Psoas muscle (tissue), 8 donors: ENCODE data around the gene TOLLIP. TPM values are rescaled to one million over a fixed set of nuclear protein-coding genes. Genes with fewer than 3 reads are reported as not detected.
A peak's percentile ranks its signal among the peaks of the same experiment; 100 is the strongest.

Experiments
- ATAC-seq, 4 donors: fragments of 200-7000 bp; cut with Tn5 transposase; one replicate each; pipeline ENCODE4 v1.9.1; 2020; ENCODE audit warnings: moderate library complexity in 3 of 4, mild to moderate bottlenecking in 2 of 4
- DNase-seq, 2 donors: peaks; one replicate each; pipeline ENCODE4 v3.0.0-alpha.2; 2020
- H3K27ac ChIP-seq: fragments of 200-600 bp; one replicate; pipeline ENCODE4 v1.8.0; 2022
- H3K27me3 ChIP-seq, 3 donors: fragments of 200-600 bp in 1 of 3; one replicate each; pipeline versions ENCODE4 v1.6.1 to v1.8.0; 2013 to 2022; ENCODE audit warnings: low read length in 2 of 3, mild to moderate bottlenecking in 2 of 3, moderate library complexity in 1 of 3; ENCODE audit not compliant: insufficient read depth in 3 of 3
- H3K36me3 ChIP-seq, 2 donors: fragments of 200-600 bp in 1 of 2; one replicate each; pipeline versions ENCODE4 v1.6.1 to v1.8.0; 2013 to 2022; ENCODE audit warnings: low read depth in 1 of 2, mild to moderate bottlenecking in 1 of 2, moderate library complexity in 1 of 2; ENCODE audit not compliant: insufficient read depth in 1 of 2
- H3K4me1 ChIP-seq: fragments of 200-600 bp; one replicate; pipeline ENCODE4 v1.8.0; 2022
- H3K4me3 ChIP-seq: fragments of 200-600 bp; one replicate; pipeline ENCODE4 v1.8.0; 2022; ENCODE audit warnings: mild to moderate bottlenecking
- H3K9me3 ChIP-seq: fragments of 200-600 bp; one replicate; pipeline ENCODE4 v1.8.0; 2022
- WGBS, 3 donors: extraction: QIAGEN DNeasy Blood & Tissue Kit; methylation state at CpG; one replicate each; pipeline versions ENCODE4 v1.1.6 to v1.1.7; 2013; 5-methylcytosine and 5-hydroxymethylcytosine counted together
- intact Hi-C, 2 donors: fragments of 100-400 bp; cut with DNase I; formaldehyde crosslinking; loops; one replicate each; pipeline versions ENCODE4 v1.11.0 to v1.14.2; 2022
- polyA plus RNA-seq, 3 donors: library from polyadenylated mRNA; stranded (reverse); fragments of 200-250 nt; gene quantifications; one replicate each; pipeline ENCODE4 v1.2.3, GENCODE V29; 2013
- total RNA-seq, 4 donors: library from RNA; stranded (reverse); fragmentation: NEBNext Ultra II Directional in 2 of 4; extraction: Animal tissue kit (Norgen Biotek cat#: 25700) in 2 of 4; gene quantifications; one replicate each; pipeline versions ENCODE4 v1.2.1 to v1.2.4, GENCODE V29; 2021 to 2023
- TF ChIP-seq, protein P1 (sequence below): fragments of 200-600 bp; IDR thresholded peaks from one replicate; pipeline ENCODE4 v1.8.0; 2022; ENCODE audit warnings: antibody characterized with exemption
- donor health status: healthy with polysubstance abuse.
- donor health status: DM: no; HTN: no; CAD: no; lungs with moderate emphysema.
- donor health status: Bipolar disorder and iron deficiency.
- donor health status: healthy.
- donor health status: DM: yes; HTN: yes; CAD: no.
- donor health status: DM: no; HTN: no; CAD: no.
- donor health status: DM: no; HTN: no; CAD: no.
- donor health status: DM: yes; HTN: yes; CAD: no.

The TOLLIP gene
- total and polyA plus RNA-seq, 7 donors: 33.5 to 74.6 (median 56.4) TPM

DNA sequence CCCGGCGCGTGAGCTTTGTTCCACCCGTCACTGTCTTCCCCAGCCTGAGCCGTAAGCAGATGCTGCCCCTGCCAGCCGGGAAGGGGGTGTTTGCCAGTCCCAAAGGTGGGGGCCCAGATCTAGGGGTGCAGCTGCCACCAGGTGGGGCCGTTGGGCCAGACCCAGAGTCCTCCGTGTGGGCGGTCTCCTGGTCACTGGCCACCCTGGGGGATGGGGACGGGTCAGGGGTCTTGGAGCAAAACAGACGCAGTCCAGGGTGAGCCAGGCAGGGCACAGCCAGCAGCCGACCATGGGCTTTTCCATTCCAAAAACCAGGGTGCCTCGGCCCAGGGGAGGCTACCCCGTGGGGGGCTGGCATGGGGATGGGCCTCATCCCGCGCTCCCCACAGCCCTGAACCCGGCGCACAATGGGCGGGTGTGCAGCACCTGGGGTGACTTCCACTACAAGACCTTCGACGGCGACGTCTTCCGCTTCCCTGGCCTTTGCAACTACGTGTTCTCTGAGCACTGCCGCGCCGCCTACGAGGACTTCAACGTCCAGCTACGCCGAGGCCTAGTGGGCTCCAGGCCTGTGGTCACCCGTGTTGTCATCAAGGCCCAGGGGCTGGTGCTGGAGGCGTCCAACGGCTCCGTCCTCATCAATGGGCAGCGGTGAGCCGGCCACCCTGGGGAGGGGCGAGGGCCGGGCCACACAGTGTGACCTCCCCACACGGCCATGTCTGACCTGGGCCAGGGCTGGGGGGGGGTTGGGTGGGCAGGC, 83.0 kb downstream of the TOLLIP start:
- Histone ChIP-seq H3K36me3 (no peaks in the 10 kb centered on the region), H3K9me3 (no peaks in the 10 kb centered on the region), H3K27me3 (peaks cover 0 to 80% (median 6%) of the 10 kb centered on the region in 3 donors), H3K4me1 (no peaks in the 10 kb centered on the region), H3K27ac (no peak overlapping the region), H3K4me3 (no peak overlapping the region)
- WGBS, 3 donors: 67 to 74% (median 68%) methylated on average over 37 to 41 of the region's 41 CpGs
- intact Hi-C loops: no loop called here
- DNase-seq: peak; percentile 14 to 54
- TF ChIP-seq, protein P1, sequence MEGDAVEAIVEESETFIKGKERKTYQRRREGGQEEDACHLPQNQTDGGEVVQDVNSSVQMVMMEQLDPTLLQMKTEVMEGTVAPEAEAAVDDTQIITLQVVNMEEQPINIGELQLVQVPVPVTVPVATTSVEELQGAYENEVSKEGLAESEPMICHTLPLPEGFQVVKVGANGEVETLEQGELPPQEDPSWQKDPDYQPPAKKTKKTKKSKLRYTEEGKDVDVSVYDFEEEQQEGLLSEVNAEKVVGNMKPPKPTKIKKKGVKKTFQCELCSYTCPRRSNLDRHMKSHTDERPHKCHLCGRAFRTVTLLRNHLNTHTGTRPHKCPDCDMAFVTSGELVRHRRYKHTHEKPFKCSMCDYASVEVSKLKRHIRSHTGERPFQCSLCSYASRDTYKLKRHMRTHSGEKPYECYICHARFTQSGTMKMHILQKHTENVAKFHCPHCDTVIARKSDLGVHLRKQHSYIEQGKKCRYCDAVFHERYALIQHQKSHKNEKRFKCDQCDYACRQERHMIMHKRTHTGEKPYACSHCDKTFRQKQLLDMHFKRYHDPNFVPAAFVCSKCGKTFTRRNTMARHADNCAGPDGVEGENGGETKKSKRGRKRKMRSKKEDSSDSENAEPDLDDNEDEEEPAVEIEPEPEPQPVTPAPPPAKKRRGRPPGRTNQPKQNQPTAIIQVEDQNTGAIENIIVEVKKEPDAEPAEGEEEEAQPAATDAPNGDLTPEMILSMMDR: no peak
- ATAC-seq: no peak

DNA sequence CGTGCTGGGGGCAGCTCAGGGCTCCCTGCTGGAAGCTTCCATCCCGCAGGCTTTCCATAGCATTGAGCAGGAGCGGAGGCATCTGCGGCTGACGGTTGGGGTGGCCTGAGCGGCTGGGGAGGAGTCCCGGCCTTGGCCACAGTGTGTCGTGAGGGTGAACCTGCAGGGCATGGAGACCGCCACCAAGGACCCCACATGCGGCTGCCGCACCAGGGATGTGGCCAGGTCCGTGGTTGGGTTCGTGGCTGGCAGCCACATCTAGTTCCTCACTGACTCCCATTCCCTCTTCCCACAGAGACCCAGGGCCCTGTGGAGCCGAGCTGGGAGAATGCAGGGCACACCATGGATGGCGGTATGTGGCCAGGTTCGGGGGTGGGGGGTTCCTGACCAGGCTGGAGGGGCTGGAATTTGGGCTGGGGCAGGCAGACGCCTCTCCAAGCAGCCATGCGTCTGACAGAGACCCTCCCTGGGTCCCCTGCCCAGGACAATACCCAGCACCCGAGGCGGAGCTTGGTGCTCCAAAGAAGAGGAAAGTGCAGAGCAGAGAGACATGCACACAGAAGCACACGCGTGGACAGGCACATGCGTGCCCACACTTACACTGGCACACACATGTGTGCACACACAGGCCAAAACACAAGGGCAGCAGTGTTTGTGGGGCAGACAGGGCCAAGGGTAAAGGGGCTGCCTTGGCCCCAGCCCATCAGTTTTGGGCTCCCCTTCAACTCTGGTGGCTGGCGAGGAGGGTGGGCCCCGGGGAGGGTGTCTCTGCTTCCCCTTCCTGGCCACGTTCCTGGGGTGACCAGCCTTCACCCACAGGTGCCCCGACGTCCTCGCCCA, 83.8 kb downstream of the TOLLIP start:
- intact Hi-C loops: no loop called here
- Histone ChIP-seq H3K9me3 (no peaks in the 10 kb centered on the region), H3K4me1 (no peaks in the 10 kb centered on the region), H3K36me3 (no peaks in the 10 kb centered on the region), H3K27ac (no peak overlapping the region), H3K27me3 (peaks cover 0 to 81% (median 6%) of the 10 kb centered on the region in 3 donors), H3K4me3 (no peak overlapping the region)
- WGBS, 3 donors: 70 to 83% (median 75%) methylated on average over 28 to 29 of the region's 29 CpGs
- TF ChIP-seq, protein P1: no peak
- ATAC-seq: no peak
- peak; percentile 4 to 51 for DNase-seq

DNA sequence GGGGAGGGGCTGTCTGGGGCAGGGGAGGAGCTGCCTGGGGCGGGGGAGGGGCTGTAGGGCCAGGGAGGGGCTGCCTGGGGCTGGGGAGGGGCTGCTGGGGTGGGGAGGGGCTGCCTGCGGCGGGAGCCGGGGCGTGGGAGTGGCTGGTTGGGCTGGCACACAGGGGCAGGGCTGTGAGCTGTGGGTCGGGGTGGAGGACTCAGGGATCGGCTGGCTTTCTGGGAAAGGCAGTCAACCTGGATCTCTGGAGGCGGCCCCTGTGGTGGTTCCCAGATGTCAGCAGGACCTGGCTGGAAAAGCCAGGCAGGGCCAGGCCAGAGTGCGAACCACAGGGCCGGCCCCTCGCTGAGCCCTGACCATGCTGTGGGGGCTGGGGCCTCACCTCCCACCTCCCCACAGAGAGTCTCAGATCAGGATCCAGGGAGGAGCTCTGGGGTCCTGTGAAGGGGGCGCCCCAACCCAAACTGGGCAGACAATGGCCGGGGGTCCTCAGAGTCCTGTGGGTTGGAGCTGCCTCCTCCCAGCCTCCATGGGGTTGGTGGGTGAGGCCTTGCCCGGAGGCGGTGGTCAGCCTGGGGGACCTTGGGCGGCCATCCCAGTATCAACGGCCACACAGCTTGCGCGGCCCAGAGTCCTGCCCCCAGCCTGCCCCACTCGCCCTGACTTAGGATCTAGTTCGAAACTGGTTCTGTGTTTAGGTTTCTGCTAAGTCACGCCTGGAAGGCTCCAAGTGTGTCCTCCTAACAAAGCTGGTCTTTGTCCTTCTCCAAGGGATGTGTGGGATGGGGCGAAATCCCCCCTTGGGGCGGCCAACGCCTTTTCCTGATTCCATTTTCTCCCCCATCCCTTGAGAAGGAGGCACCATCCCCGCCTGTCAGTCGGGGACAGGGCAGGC, 84.7 kb downstream of the TOLLIP start:
- H3K4me3 ChIP-seq: no peak overlapping the region
- 55 to 63% (median 60%) methylated on average over 24 to 27 of the region's 27 CpGs for WGBS, 3 donors
- no peaks in the 10 kb centered on the region for H3K4me1 ChIP-seq
- intact Hi-C loops: no loop called here
- DNase-seq (peak; percentile 4 to 36), ATAC-seq (no peak)
- H3K27ac ChIP-seq: no peak overlapping the region
- TF ChIP-seq, protein P1: no peak
- peaks cover 0 to 82% (median 10%) of the 10 kb centered on the region in 3 donors for H3K27me3 ChIP-seq
- no peaks in the 10 kb centered on the region for H3K9me3 ChIP-seq
- H3K36me3 ChIP-seq: no peaks in the 10 kb centered on the region

Other genes starting within 250 kb of the TOLLIP start
- gene MUC2, start 234.8 kb downstream of the TOLLIP start, total RNA-seq: under 1 TPM in 3 of 4 donors, not detected in 1; 0.02 to 0.44 (median 0.04) TPM
- under 1 TPM in 2 of 3 donors, not detected in 1; under 0.01 to 0.01 TPM for gene MUC2, start 234.8 kb downstream of the TOLLIP start, polyA plus RNA-seq
- under 1 TPM in 1 of 4 donors, not detected in 3; 0.02 TPM for gene MUC5AC, start 151.7 kb downstream of the TOLLIP start, total RNA-seq
- gene MUC5AC, start 151.7 kb downstream of the TOLLIP start, polyA plus RNA-seq: not detected
- under 1 TPM in 3 of 4 donors, not detected in 1; 0.02 to 0.41 (median 0.20) TPM for gene MUC5B, start 86.6 kb downstream of the TOLLIP start, total RNA-seq
- gene MUC5B, start 86.6 kb downstream of the TOLLIP start, polyA plus RNA-seq: under 1 TPM in 1 of 3 donors, not detected in 2; under 0.01 TPM
- gene BRSK2, start 80.3 kb upstream of the TOLLIP start, total RNA-seq: under 1 TPM; 0.19 to 0.47 (median 0.29) TPM
- under 1 TPM; 0.26 to 0.78 (median 0.44) TPM for gene BRSK2, start 80.3 kb upstream of the TOLLIP start, polyA plus RNA-seq
- 10 to 100 TPM; 44.5 to 58.7 (median 52.4) TPM for gene MOB2, start 177.1 kb upstream of the TOLLIP start, total RNA-seq
- gene MOB2, start 177.1 kb upstream of the TOLLIP start, polyA plus RNA-seq: 10 to 100 TPM; 52.6 to 75.1 (median 74.2) TPM